A204.1 (cell line): Measurements from ENCODE around the gene LARP4B.
"Not testable (repeated sequence)": the region's sequence is repeated elsewhere in the genome, so short reads cannot be mapped to it uniquely, and the experiment has no call there.

Source experiments
- FAIRE-seq: peaks from 2 replicates; lab custom pipeline; 2012; peaks lifted over from hg19 to GRCh38; lab: Jason Lieb, UNC

LARP4B gene

DNA sequence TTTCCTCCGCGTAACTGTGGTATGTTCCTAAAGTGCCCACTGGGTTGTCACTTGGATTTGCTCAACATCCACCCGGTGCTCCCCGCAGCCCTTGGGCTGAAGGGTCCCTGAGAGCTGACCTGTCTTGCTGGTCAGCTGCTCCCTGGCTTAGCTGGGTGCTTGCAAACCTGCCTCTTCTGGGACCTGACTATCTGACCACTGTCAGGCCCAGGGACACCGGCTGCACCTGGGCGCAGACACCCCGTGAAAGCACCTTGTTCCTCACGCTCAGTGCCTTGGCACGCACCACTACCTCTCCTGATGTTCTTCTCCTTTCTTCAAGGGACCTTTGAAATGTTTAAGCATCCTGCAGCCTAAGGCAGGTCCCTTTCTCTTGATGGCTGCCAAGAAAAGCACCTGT, 26.6 kb upstream of the LARP4B start:
- FAIRE-seq = no peak

DNA sequence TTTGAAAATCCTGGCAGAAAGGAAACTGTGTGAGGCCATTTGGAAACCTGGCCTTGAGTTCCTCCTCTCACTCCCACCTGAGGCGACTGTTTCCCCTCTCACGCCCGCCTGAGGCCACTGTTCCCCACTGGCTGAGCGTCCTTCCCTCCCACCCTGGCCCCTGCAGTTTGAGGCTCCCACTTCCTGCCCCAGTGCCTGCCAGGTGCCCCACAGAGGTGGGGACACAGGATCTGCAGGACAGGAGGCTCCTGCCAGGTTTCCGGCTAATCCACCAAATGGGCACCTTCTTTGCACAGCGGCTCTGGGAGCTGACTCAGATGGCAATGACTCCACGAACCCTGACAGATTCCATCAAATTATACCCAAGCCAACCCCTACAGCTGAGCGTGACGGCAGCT, 24.3 kb upstream of the LARP4B start:
- no peak for FAIRE-seq

DNA sequence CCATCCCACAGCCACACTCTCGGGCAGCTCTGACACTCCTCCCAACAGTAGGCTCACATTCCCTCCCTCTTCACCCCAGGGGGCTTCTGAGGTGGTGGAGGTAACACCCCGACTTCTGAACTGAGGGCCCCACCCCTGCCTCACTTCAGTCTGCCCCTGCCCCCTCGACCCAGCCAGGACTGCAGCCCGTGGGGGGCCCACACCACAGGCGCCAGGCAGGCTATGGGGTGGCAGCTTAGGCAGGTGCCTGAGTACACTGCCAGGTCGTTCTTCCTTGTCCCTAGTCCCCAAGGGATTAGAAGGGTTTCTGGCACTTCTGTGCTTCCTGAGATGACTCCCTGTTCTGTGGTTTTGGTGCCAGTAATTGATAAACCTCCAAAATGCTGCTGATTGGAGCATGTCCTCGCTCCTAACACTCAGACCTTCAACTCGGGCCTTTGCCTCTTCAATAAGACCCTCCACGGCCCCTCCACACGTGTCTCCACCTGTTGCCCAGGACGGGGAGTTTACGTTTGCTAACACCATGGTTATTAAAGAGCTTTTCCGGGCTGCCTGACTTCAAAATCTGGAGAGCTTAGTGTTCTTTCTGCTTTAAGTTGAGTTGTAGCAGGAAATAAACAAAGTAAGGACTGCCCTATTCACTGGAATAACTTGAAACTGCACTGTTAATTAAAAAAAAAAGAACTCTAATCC, 23.8 kb upstream of the LARP4B start:
- no peak for FAIRE-seq

DNA sequence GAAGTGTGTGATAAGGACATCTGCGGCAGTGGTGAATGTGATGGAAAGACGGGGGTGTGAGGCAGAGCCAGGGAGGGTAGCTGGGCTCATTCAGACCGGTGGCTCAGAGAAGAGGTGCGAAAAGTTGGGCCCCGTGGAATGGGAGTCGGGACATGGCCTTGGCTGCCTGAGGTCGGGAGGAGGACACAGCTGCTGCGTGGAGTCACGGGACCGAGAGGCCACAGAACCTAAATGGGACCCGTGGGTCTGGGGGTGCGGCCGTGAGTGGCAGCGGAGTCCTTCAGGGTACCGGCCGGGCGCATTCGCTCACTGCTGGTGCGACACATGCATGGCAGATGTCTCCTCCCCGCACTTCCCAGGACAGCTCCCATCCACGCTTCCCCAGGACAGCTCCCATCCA, 22.9 kb upstream of the LARP4B start:
- no peak for FAIRE-seq

DNA sequence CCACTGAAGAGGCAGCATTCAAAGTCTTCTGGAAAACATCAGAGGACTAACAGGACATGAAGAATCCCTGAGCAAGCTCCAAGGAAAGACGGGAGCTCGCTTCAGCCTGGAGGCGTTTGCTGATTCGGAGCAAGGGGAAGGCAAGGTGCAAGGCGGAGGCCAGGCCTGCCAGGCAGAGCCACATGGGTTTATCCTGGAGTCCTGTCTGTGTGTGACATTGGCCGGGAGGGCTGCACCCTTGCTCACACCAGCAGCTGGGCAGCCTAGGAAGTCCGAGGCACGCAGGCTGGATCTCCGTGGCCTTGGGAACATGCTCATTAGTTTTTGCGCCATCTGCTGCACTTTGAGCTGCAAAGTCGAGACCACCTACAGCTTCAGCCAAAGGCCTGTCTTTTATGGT, 22.3 kb upstream of the LARP4B start:
- no peak for FAIRE-seq

DNA sequence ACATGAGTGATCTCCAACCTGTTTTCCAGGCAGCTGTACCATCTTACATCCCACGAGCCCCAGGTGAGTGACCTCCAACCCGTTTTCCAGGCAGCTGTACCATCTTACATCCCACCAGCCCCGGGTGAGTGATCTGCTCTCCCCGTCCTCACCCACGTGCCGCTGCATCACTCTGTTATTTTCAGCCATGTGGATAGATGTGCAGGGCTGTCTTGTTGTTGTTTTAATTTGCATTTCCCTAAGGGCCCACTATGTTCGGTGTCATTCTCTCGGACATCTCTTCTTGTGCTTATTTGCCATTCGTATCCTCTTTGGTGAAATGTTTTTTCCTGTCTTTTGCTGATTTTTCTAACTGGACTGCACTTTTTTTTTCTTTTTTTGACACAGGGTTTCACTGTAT, 17.9 kb upstream of the LARP4B start:
- no peak for FAIRE-seq

DNA sequence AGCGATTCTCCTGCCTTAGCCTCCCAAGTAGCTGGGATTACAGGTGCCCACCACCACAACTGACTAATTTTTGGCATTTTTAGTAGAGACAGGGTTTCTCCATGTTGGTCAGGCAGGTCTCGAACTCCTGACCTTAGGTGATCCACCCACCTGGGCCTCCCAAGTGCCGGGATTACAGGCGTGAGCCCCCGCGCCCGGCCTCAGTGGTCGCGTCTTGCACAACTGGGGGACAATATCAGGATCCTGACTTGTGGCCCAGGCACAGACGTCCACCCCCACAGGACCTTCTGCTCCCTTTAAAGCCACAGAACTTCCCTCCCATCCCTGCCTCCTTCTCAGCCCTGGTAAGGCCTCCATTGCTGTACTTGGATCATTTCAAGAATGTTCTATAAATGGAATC, 16.8 kb upstream of the LARP4B start:
- no peak for FAIRE-seq

DNA sequence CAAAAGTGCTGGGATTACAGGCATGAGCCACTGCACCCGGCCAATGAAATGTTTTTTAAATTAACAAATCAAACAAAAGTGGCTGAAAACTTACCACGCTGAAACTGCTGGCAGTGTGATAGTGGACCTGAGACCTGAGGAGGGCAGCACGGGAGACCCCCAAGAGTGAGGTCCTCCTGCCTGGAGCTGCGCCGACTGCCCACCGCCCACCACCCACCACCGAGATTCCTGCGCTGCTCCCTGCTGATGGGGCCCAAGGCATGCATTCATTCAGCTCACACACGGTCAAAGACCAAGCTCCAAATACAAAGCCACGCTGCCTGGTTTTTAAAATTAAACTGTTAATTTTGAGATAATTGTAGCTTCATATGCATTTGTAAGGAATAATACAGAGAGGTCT, 16.4 kb upstream of the LARP4B start:
- FAIRE-seq = no peak

DNA sequence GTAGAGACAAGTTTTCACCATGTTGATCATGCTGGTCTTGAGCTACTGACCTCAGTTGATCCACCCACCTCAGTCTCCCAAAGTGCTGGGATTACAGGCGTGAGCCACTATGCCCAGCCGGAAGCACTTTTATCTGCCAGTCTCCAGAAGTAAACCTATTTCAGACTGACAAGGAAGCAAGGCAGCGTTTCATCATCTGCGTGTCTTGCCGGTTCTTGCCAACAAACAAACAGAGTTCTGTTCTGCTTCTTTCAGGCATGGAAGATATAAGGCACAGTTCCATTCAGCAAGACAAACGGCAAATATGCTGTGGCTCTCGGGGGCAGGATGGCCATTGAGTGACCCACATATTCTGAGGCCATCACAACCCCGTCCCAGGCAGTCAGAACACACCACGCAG, 15.5 kb upstream of the LARP4B start:
- FAIRE-seq = no peak

DNA sequence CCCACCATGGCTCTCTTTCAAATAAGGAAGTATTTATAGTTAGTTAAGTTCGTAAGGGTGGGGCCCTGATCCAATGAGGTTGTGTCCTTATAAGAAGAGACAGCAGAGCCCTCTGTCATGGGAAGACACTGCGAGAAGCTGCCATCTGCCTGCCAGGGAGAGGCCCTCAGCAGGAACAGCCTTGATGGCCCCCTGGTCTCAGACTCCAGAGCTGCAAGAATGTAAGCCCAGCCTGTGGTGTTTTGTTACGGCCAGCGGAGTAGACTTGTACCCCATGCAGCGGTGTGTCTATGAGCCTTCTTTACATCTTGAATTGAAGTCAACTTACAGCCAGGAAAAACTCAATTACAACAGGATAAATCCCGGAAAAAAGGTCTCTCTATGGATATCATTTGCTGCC, 14.3 kb upstream of the LARP4B start:
- no peak for FAIRE-seq

DNA sequence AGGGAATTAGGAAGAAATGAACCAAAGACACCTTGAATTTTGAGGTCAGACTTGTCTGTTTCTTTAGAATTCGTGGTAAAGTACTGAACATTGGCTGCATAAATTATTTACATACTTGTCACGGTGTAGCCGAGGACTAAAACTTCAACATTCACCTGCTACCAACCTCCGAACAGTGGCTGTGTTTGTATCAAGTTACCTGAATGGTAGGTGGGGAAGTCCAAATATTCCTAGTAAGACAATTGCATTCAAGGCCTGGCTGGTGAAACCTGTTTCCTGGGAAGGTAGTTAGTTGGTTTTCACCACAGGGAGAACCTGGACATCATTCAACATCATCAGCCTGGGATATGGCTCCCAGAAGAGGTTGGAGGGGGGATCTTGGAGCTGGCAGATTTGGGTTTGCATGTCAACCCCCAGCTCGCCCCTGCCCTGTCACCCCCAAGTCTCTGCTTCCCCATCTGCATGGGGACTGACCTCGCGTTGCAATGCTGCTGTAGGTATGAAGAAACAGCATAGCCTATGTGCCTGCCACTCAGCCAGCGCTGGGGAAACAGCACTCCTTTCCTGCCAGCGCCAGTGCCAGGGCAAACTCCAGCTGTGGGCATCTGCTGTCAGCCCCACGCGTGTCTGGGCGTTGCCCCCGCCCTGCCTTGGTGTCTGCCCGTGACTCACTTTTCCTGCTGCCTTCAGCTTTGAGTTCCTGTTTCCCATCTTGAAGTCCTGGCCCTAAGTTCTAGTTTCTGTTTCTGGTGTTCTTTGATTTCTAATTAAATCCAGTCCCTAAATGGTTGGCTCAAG, 12.7 kb upstream of the LARP4B start:
- no peak for FAIRE-seq

DNA sequence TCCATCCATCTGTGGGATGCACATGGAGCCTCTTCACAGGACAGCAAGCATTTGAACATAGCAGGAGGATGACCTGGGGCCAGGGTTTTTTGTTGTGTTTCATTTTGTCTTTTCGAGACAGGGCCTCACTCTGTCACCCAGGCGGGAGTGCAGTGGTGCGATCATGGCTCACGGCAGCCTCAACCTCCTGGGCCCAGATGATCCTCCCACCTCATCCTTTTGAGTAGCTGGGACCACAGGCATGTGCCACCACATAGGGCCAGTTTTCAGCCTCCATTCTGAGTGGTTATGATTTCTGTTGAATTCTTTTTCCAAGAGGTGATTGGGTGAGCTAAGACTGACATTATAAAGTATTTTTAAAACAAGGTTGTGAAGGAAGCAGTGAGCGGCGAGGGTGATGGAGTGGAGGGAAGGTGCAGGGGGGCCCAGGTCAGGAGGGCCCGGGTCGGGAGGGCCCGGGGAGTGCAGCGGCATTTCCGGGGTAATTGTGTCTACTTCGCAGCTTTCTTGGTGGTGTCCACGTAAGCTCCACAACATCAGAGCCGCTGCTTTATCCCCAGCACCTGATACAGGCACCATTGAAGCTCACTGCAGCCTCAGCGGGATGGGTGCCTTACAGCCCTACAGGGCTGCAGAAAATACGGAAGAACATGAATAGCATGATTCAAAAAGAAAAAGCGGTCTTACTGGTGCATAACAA, 12.0 kb upstream of the LARP4B start:
- no peak for FAIRE-seq

DNA sequence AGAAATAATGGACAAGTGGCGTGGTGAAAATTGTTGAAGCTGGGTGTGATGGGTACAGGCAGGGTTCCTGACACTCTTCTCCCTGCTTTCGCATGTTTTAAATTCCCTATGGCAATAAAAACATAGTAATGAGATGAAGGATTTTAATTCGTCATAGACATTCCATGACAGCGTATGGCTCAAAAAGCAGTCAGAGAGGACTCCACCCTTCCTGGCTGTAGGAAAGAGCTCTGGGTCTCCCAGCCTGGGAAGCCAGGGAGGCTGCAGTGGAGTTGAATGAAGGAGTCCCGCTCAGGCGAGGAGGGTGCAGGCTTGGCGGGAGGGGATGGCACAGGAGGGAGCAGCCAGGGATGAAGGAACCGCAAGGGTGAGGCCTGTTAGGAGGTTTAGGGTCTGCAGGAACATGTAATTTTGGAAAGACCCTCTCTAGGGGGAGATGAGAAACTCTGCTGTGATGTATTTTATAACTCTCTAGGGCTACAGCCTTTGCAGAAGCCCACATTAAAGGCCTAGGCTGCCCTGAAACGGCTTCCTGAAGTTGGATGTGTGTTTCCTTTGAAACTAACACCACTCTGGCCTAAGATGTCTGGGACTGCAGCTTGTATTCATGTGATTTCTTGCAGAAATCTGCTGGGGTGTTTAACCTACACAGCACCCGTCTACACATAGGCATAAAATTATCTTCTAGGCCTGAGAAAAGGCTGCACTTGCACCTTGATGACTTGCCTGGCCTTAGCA, 7.6 kb upstream of the LARP4B start:
- no peak for FAIRE-seq

DNA sequence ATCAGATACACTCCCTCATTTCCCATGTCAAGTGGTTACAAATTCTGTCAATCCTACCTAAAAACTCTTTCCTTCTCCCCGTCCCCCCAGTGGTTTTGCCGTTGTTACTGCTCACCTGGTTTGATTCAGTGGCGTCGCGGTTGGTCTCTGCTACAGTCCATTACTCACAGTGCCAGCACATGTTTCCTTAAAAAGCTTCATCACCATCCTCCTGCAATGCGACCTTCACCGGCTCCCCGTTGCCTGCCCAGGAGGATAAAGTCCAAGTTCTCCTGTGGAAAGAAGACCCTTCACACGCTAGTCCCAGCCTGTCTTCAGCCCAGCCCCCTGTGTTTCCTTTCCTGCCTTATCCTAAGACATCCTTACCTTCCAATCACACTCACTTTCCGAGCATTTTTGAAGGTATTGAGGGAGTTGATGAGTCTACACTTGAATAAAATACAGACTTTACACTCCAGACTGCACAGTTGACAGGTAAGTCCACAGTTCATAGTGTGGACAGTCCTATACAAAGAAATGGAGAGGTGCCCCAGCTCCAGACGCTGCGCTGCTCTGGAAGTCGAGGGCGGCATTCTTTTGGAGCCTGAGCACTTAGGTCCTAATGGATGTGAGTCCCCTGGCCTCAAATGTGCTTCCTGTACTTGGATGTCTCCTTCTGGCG, 3.4 kb upstream of the LARP4B start:
- FAIRE-seq = no peak

DNA sequence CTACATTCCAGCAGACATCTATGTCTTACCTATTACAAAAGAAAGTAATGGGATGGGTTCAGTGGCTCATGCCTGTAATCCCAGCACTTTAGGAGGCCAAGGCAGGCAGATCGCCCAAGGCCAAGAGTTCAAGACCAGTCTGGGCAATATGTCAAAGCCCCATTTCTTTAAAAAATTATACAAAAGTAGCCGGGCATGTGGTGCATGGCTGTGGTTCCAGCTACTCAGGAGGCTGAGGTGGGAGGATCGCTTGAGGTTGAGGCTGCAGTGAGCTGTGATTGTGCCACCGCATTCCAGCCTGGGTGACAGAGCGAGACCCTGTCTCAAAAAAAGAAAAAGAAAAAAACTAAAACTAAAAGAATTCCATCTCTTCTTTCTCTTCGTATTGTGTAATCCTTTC, 2.7 kb upstream of the LARP4B start:
- FAIRE-seq = not testable (repeated sequence)

DNA sequence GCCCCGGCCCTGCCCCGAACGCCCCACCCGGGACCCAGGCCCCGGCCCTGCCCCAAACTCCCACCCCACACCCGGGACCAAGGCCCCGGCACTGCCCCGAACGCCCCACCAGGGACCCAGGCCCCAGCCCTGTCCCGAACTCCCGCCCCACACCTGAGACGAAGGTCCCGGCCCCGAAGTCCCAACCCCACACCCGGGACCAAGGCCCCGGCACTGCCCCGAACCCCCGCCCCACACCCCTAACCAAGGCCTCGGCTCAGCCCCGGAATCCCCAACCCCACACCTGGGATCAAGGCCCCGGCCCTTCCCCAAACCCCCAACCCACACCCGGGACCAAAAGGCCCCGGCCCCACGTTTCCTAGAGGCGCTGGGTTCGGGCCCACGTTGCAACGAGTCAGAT, 1.1 kb upstream of the LARP4B start:
- no peak for FAIRE-seq

DNA sequence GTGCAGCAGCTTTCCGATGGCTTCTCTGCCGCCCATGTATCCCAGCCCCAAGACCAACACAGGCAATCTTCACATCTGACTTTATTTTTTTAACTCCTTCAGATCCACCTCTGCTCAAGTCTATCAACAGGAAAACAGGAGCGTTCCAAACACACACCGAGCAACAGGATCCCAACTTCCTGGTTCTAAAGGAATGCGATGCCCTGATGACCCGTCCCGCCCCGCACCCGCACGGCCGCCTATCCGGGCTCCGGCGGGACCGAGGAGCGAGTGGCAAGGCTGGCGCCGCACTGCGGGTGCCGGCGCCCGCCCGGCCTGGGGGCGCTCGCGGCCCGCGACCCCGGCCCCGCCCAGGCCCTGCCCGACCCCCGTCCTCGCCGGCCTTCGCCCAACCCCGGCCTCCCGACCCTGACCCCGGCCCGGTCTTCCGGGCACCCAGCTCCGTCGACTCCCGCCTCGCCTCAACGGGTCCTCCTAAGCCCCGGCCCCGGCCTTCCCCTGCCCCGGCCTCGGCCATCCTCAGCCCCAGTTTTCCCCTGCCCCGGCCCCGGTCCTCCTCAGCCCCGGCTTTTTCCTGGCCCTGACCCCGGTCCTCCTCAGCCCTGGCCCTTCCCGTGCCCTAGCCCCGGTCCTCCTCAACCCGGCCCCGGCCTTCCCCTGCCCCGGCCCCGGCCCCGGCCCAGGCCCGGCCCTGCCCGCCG, 730 bp downstream of the LARP4B start:
- FAIRE-seq = no peak

DNA sequence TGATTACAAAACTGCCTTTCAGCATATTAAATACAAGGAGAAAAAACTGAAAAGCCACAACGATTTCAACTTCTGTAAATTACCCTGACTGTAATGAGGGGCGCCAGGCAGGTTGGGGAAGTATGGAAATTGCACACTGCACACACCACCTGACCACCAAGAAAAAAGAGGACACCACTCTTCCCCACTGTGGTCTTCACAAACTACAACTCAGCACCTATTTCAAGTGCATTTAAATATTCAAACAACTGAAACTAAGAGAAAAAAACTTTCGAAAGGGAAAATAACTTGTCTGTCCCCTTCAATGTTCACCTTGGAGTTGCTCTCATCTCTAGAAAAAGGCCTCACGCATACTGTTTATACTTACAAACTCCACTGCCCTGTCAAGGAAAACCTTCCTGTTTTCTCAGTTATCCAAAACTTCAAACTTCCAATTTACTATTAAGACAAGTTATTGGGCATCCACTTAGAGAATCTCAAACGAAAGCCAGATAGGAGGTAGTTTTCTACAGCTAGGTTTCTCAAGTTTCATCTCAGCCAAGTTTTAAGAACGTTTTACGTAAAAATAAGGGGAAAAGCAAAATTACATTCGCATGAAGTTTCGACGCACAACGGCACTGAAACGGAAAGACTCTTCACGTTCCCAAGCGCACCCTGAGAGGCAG, 1.4 kb downstream of the LARP4B start:
- FAIRE-seq = no peak

DNA sequence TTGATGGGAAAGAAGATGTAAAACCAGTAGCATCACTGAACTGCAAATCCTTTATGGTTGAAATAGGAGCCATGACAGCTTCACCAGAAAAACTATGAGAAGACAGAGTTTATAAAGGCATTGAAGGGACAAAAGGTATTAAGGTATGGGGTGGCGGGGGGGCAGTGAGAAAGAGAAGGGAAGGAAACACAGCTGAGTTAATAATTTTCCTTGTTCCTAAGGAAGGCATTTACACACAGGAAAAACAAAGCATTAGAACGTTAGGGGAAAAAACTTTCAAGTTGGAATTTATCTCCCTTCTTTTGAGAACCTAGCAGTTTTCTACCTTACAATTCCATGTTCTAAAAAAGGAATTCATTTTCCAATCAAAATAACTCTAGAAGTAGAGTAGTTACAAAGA, 4.4 kb downstream of the LARP4B start:
- no peak for FAIRE-seq

DNA sequence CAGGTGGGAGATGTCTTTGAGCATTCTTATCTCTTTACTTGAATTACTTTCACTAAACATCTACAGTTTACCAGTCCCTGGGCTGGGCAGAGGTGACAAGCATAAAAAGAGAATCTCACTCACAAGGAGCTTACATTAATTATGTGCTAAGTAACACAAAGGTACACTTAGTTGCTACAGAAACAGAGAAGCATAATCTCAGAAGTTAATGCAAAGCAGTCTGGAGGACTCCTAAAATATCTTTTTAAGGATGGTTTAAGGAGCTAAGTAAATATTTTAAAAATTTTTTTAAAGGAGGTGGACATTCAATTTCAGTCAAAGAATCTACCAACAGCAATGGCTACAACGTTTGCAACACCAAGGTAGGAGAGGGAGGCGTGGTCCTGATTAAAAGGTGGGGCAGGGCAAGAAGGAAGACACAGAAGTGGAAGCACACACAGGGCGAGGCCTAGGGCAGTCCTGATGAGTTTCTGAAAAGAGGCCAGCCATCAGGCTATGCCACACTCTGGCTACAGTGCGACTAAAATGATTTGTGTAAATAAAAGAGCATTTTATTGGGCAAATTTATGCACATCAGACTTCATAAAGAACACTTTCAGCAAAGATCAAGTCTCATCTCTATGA, 5.3 kb downstream of the LARP4B start:
- no peak for FAIRE-seq

DNA sequence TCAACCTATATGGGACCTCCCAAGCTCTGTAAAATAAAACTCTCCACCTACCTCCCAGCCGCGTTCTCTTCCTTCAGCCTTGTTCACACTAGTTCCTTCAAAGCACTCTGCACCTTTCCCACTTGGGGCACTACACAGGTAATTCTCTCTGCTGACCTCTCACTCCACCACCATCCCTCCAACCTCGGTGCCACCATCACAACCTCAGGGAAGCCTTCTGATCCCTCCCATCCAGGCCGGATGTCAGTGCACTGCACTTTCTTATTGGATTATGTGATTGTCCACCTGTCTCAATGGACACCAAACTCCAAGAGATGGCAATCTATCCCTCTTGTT, 7.0 kb downstream of the LARP4B start:
- FAIRE-seq = no peak
